GM12874 (cell line): ENCODE data around the gene DDR2.

Source experiments
- TF ChIP-seq, protein P1 (sequence below): IDR thresholded peaks from 2 replicates; pipeline ENCODE4 v1.5.1; 2011; ENCODE audit warnings: low read depth, mild to moderate bottlenecking, control low read depth, low read length, moderate library complexity; ENCODE audit not compliant: insufficient read depth

DDR2 gene

DNA sequence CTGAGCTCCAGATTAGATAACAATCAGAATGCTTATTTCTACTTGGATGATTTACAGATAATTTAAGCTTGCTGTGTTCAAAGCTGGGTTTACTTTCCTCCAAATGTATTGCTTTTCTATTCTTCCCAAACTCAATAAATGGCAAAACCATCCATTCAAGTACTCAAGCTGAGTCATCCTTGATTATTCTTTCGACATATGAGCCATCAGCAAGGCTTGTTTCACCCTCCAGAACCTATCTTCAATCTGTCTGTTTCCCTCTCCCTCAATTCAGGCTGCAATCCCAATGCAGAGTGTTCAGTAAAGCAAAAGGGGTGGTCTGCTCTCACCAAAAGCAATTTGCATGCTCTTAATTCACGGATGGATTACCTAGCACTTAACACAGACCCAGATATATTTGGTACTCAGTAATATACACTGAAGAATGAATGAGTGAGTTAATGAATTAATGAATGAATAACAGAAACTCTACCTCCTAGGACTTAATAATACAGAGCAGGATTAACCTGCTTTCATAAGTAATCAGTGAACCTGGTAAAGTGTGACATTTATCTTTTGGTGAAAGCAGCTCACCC, 41.9 kb downstream of the DDR2 start:
- TF ChIP-seq, protein P1, sequence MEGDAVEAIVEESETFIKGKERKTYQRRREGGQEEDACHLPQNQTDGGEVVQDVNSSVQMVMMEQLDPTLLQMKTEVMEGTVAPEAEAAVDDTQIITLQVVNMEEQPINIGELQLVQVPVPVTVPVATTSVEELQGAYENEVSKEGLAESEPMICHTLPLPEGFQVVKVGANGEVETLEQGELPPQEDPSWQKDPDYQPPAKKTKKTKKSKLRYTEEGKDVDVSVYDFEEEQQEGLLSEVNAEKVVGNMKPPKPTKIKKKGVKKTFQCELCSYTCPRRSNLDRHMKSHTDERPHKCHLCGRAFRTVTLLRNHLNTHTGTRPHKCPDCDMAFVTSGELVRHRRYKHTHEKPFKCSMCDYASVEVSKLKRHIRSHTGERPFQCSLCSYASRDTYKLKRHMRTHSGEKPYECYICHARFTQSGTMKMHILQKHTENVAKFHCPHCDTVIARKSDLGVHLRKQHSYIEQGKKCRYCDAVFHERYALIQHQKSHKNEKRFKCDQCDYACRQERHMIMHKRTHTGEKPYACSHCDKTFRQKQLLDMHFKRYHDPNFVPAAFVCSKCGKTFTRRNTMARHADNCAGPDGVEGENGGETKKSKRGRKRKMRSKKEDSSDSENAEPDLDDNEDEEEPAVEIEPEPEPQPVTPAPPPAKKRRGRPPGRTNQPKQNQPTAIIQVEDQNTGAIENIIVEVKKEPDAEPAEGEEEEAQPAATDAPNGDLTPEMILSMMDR, result no peak

DNA sequence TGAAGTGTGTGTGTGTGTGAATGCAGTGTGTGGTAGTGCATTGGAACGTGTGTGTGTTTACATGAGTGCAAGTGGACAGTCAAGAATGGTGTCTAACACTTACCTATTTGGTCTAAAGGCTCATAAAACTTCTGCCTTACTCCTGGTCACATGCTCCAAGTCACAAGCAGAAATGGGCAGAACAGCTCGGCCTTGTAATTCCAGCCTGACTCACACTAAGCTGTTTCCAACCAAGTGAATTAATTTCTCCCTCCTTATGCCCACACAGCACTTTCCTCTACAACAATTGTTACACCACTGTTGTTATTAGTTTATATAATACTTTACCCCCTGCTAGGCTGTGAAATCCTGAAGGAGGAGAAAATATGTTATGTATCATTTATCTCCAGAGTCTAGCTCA, 43.8 kb downstream of the DDR2 start:
- TF ChIP-seq, protein P1, result no peak

DNA sequence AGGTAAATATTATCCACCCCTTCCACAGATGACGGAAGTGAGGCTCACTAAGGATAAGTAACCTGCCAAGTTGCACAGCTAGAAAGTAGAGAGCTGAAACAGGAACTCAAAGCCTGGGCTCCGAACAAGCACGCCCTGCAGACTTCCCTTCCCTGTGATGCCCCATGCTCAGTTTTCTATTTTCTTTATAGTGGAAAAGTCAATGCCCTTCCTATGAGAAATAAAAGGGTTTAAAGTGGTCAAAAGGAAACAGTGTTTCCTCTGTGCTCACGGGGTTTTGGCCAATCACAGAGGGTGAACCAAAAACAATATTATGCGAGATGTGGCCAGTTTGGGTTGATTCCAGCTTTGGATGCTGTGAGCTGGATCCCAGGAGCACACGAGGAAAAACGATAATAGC, 44.5 kb downstream of the DDR2 start:
- TF ChIP-seq, protein P1, result no peak

DNA sequence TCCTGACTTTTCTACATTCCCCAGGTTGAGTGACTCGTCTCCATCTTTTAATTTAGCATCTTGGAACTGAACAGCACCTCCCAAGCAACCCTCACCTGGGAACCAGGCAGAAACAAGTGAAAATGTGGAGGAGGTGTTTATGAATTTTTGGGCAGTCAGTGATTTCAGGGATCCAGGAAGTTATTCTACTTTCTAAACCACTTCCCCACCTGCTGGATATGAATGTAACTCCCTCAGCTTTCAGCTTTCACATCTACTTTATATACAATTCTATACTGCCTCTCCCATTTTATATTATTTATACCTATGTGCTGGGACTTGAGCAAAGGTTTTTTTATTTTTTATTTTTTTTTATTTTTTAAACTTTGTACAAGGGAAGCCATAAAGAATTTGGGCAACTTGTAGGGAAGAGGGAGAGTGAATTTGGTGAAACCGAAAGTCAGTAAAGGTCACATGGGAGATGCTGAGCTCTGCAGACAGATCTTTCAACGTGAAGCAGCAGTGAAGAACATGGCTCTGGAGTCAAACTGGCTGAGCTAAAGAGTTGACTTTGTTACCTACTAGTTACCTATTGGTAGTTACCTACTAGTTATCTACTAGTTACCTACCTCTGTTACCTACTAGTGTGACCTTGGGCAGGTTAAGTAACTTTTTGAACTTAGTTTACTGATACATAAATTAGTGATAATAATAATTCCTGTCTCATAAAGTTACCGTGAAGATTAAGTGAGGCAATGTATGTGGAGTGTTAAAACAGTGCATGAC, 45.5 kb downstream of the DDR2 start:
- TF ChIP-seq, protein P1, result no peak

DNA sequence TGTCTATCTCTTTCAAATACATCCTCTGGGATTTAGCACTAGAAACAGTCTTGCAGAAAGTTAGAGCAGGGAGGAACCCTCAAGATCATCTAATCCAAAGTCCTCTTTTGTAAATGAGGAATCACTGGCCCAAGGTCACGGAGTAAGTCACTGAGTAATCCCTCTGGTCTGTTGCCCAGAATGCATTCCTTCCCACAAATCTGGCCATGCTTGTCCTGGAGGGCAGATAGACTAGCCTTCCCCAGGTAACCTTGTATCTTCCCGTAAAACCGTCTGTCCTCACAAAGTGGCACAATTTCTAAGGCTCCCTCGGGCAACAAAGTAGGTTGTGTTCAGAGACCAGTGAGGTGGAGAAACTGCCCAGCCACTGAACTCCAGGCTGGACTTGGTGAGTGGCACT, 46.2 kb downstream of the DDR2 start:
- TF ChIP-seq, protein P1, result no peak

DNA sequence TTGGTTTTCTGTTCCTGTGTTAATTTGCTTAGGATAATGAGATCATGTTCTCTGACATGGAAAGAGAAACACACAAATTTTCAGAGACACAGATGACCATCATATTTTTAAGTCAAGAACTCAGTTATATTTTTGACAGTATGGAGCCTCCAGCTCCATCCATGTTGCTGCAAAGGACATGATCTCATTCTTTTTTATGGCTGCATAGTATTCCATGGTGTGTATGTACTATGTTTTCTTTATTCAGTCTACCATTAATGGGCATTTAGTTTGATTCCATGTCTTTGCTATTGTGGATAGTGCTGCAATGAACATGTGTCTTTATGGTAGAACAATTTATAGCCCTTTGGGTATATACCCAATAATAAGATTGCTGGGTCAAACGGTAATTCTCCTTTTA, 47.0 kb downstream of the DDR2 start:
- TF ChIP-seq, protein P1, result no peak

DNA sequence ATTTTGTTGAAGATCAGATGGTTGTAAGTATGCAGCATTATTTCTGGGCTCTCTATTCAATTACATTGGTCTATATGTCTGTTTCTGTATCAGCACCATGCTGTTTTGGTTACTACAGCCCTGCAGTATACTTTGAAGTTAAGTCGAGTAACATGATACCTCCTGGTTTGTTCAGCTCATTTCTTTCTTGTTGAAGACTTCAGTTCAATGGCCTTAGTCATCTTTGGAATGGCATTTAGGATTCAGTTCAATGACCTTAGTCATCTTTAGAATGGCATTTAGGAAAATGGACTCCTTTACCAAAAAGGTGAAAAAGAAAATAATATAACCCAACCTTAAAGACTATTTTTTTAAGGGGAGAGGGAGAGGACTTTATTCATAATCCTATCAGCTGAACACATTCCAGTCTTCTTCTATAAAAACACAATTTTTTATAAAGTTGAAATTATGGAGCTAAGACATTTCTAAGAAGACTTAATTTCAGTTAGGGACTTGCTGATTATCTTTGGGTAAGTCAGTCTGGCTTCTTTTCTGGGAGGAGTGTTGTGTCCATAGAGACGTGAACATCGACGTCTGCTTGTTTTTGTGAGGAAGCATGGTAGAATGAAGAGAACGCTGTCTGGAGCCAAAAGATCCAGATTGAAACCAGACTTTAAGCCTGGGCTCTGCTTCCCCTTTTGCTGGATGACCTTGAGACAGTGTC, 48.3 kb downstream of the DDR2 start:
- TF ChIP-seq, protein P1, result no peak
